ENCODE data around the gene CCDC185. TPM values are rescaled to one million over a fixed set of nuclear protein-coding genes. Genes with fewer than 3 reads are reported as not detected.

The CCDC185 gene
- total and polyA plus RNA-seq, 2 donors (not counting 1 experiment from before 2014, with no cell fraction given), result not detected

GRCh38 chr1:223386013-223386412 lies 7.2 kb upstream of the CCDC185 start:
- Histone ChIP-seq H3K79me2 (ENCODE audit: control insufficient read depth, insufficient read depth, low read length) (no peaks in the 10 kb centered on the region), H3K4me2 (ENCODE audit: extremely low read depth, insufficient read depth, low read length) (no peak overlapping the region), H3K9me3 (ENCODE audit: control insufficient read depth, insufficient read depth, low read depth, low read length) (no peaks in the 10 kb centered on the region), H3K27me3 (ENCODE audit: control insufficient read depth, insufficient read depth, low read length) (peaks cover 5% of the 10 kb centered on the region), H3K4me3 (replicated peaks in 1 of 4; ENCODE audit: control extremely low read depth in 1 of 4, insufficient read depth in 1 of 4, low read depth in 3 of 4, low read length in 4 of 4) (no peak overlapping the region), H4K20me1 (ENCODE audit: control insufficient read depth, extremely low read depth, insufficient read depth, low read length) (no peaks in the 10 kb centered on the region), H3K27ac (ENCODE audit: insufficient read depth, low read length) (no peak overlapping the region), H3K36me3 (ENCODE audit: control insufficient read depth, insufficient read depth, low read length) (no peaks in the 10 kb centered on the region), H2AFZ (ENCODE audit: low read length) (no peak overlapping the region), H3K9ac (ENCODE audit: insufficient read depth, low read length) (no peak overlapping the region), H3K4me1 (ENCODE audit: control insufficient read depth, extremely low read depth, insufficient read depth, low read length) (no peaks in the 10 kb centered on the region)
- TF ChIP-seq, protein P1, sequence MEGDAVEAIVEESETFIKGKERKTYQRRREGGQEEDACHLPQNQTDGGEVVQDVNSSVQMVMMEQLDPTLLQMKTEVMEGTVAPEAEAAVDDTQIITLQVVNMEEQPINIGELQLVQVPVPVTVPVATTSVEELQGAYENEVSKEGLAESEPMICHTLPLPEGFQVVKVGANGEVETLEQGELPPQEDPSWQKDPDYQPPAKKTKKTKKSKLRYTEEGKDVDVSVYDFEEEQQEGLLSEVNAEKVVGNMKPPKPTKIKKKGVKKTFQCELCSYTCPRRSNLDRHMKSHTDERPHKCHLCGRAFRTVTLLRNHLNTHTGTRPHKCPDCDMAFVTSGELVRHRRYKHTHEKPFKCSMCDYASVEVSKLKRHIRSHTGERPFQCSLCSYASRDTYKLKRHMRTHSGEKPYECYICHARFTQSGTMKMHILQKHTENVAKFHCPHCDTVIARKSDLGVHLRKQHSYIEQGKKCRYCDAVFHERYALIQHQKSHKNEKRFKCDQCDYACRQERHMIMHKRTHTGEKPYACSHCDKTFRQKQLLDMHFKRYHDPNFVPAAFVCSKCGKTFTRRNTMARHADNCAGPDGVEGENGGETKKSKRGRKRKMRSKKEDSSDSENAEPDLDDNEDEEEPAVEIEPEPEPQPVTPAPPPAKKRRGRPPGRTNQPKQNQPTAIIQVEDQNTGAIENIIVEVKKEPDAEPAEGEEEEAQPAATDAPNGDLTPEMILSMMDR (conservative IDR thresholded peaks at IDR 0.05 in 1 of 2, IDR thresholded peaks at IDR 0.05 in 1 of 2; ENCODE audit: low read depth in 1 of 2, low read length in 2 of 2), result no peak
- no peak for TF ChIP-seq EZH2 (IDR thresholded peaks at IDR 0.05; ENCODE audit: low read length, missing control alignments)
- no peak for DNase-seq (ENCODE audit: low read depth in 2 of 2)

DNA sequence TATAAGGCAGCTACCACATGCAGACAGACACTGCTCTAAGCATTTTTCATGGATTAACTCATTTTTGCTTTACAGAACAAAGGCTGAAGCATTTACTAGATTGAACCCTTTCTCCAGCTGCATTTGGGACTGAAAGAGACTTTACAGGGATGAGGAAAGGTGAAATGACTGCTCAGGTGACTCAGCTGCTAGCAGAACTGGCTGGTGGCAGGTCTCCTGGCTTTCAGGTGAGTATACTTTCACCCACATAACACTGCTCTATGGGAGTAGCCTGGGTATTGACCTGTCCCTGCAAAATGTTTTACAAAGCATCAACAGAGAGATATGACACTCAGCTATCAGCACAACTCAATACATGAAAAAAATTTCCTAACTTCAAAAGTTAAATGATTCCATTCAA lies 2.6 kb upstream of the CCDC185 start:
- no peaks in the 10 kb centered on the region for H3K9me3 ChIP-seq (ENCODE audit: control insufficient read depth, insufficient read depth, low read depth, low read length)
- TF ChIP-seq, protein P1 (conservative IDR thresholded peaks at IDR 0.05 in 1 of 2, IDR thresholded peaks at IDR 0.05 in 1 of 2; ENCODE audit: low read depth in 1 of 2, low read length in 2 of 2), result no peak
- no peak for TF ChIP-seq EZH2 (IDR thresholded peaks at IDR 0.05; ENCODE audit: low read length, missing control alignments)
- no peak for DNase-seq (ENCODE audit: low read depth in 2 of 2)
- H3K4me1 ChIP-seq (ENCODE audit: control insufficient read depth, extremely low read depth, insufficient read depth, low read length), result no peaks in the 10 kb centered on the region
- H3K27ac ChIP-seq (ENCODE audit: insufficient read depth, low read length), result no peak overlapping the region
- no peaks in the 10 kb centered on the region for H3K36me3 ChIP-seq (ENCODE audit: control insufficient read depth, insufficient read depth, low read length)
- H4K20me1 ChIP-seq (ENCODE audit: control insufficient read depth, extremely low read depth, insufficient read depth, low read length), result no peaks in the 10 kb centered on the region
- no peak overlapping the region for H2AFZ ChIP-seq (ENCODE audit: low read length)
- peaks cover 22% of the 10 kb centered on the region for H3K27me3 ChIP-seq (ENCODE audit: control insufficient read depth, insufficient read depth, low read length)
- no peaks in the 10 kb centered on the region for H3K79me2 ChIP-seq (ENCODE audit: control insufficient read depth, insufficient read depth, low read length)
- no peak overlapping the region for H3K9ac ChIP-seq (ENCODE audit: insufficient read depth, low read length)
- H3K4me2 ChIP-seq (ENCODE audit: extremely low read depth, insufficient read depth, low read length), result no peak overlapping the region
- no peak overlapping the region for H3K4me3 ChIP-seq (replicated peaks in 1 of 4; ENCODE audit: control extremely low read depth in 1 of 4, insufficient read depth in 1 of 4, low read depth in 3 of 4, low read length in 4 of 4)

DNA sequence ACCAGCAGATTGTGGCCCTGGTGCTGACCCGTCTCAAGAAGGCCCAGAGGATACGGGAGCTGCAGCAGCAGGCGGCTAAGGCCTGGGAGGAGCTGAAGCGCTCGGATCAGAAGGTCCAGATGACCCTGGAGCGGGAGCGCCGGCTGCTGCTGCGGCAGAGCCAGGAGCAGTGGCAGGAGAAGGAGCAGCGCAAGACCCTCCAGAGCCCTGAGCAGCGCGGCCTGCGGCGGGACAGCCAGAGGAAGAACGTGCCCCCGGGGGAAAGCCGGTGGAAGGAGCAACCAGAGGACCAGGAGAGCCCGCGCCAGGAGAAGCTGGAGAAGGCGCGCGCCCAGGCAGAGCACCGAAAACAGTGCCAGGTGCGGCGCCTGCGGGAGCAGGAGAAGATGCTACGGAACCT lies 1.0 kb downstream of the CCDC185 start:
- Histone ChIP-seq H3K4me2 (ENCODE audit: extremely low read depth, insufficient read depth, low read length) (no peak overlapping the region), H3K9me3 (ENCODE audit: control insufficient read depth, insufficient read depth, low read depth, low read length) (no peaks in the 10 kb centered on the region), H3K4me1 (ENCODE audit: control insufficient read depth, extremely low read depth, insufficient read depth, low read length) (no peaks in the 10 kb centered on the region), H2AFZ (ENCODE audit: low read length) (no peak overlapping the region), H3K36me3 (ENCODE audit: control insufficient read depth, insufficient read depth, low read length) (no peaks in the 10 kb centered on the region), H3K27me3 (ENCODE audit: control insufficient read depth, insufficient read depth, low read length) (peaks cover 19% of the 10 kb centered on the region), H3K27ac (ENCODE audit: insufficient read depth, low read length) (no peak overlapping the region), H4K20me1 (ENCODE audit: control insufficient read depth, extremely low read depth, insufficient read depth, low read length) (no peaks in the 10 kb centered on the region), H3K9ac (ENCODE audit: insufficient read depth, low read length) (no peak overlapping the region), H3K79me2 (ENCODE audit: control insufficient read depth, insufficient read depth, low read length) (no peaks in the 10 kb centered on the region), H3K4me3 (replicated peaks in 1 of 4; ENCODE audit: control extremely low read depth in 1 of 4, insufficient read depth in 1 of 4, low read depth in 3 of 4, low read length in 4 of 4) (no peak overlapping the region)
- TF ChIP-seq EZH2 (IDR thresholded peaks at IDR 0.05; ENCODE audit: low read length, missing control alignments), result no peak
- TF ChIP-seq, protein P1 (conservative IDR thresholded peaks at IDR 0.05 in 1 of 2, IDR thresholded peaks at IDR 0.05 in 1 of 2; ENCODE audit: low read depth in 1 of 2, low read length in 2 of 2), result no peak
- DNase-seq (ENCODE audit: low read depth in 2 of 2), result no peak
